Adipocyte (in vitro differentiated cells): ENCODE results near the gene UNK.
A peak's percentile ranks its signal among the peaks of the same experiment; 100 is the strongest.

Source experiments
- DNase-seq: peaks from one replicate; pipeline ENCODE4 v3.0.0-alpha.2; 2015; ENCODE audit warnings: low read depth
- H3K27me3 ChIP-seq: replicated peaks from 2 replicates; pipeline ENCODE4 v1.7.0; 2013; ENCODE audit warnings: mild to moderate bottlenecking, low read length, moderate library complexity; ENCODE audit not compliant: control insufficient read depth, insufficient read depth
- H3K36me3 ChIP-seq: 2 replicates; pipeline ENCODE4 v1.7.0; 2013; ENCODE audit warnings: low read length, mild to moderate bottlenecking, moderate library complexity; ENCODE audit not compliant: control insufficient read depth, insufficient read depth, severe bottlenecking
- H3K4me1 ChIP-seq: 2 replicates; pipeline ENCODE4 v1.7.0; 2013; ENCODE audit warnings: mild to moderate bottlenecking, low read length, moderate library complexity; ENCODE audit not compliant: control insufficient read depth, insufficient read depth
- H3K4me3 ChIP-seq: 2 replicates; pipeline ENCODE4 v1.7.0; 2013; ENCODE audit warnings: mild to moderate bottlenecking, low read length, moderate library complexity
- H3K9ac ChIP-seq: 2 replicates; pipeline ENCODE4 v1.7.0; 2013; ENCODE audit warnings: mild to moderate bottlenecking, low read length, moderate library complexity
- H3K9me3 ChIP-seq: 2 replicates; pipeline ENCODE4 v1.7.0; 2013; ENCODE audit warnings: mild to moderate bottlenecking, low read length, moderate library complexity; ENCODE audit not compliant: control insufficient read depth

Gene UNK, protein sequence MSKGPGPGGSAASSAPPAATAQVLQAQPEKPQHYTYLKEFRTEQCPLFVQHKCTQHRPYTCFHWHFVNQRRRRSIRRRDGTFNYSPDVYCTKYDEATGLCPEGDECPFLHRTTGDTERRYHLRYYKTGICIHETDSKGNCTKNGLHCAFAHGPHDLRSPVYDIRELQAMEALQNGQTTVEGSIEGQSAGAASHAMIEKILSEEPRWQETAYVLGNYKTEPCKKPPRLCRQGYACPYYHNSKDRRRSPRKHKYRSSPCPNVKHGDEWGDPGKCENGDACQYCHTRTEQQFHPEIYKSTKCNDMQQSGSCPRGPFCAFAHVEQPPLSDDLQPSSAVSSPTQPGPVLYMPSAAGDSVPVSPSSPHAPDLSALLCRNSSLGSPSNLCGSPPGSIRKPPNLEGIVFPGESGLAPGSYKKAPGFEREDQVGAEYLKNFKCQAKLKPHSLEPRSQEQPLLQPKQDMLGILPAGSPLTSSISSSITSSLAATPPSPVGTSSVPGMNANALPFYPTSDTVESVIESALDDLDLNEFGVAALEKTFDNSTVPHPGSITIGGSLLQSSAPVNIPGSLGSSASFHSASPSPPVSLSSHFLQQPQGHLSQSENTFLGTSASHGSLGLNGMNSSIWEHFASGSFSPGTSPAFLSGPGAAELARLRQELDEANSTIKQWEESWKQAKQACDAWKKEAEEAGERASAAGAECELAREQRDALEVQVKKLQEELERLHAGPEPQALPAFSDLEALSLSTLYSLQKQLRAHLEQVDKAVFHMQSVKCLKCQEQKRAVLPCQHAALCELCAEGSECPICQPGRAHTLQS

DNA sequence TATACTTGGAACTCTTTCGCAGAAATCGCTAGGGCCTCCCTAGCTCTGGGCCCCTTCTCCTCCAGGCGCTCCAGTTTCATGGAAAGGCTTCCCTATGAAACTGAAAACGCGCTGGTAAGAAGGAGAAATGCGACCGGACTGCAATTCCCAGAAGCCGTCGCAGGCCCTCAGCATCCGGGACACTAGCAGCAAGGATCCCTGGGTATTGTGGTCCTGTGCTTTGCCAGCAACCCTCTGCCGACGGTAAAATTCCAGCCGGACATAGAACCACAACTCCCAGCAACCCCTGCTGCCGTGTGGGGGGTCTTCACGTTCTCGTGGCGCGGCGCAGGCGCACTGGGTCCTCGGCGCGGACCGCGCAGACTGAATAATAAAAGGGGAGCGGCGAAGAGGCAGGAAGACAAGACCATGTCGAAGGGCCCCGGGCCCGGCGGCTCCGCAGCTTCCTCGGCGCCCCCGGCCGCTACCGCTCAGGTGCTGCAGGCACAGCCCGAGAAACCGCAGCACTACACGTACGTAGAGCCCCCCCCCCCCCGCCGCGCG, at the start of gene UNK:
Gene UNK, plus strand, starts transcription at position 334 of the 543 bp plus-strand sequence. Its CDS starts 75 bp downstream, at position 409.
- H3K27me3 ChIP-seq: no peaks in the 10 kb centered on the region
- peak within 1 kb of the TSS; percentile 94 for H3K9ac ChIP-seq
- H3K9me3 ChIP-seq: no peaks in the 10 kb centered on the region
- no peaks in the 10 kb centered on the region for H3K36me3 ChIP-seq
- peaks cover 38% of the 10 kb centered on the region for H3K4me1 ChIP-seq
- peak within 1 kb of the TSS; percentile 85 for H3K4me3 ChIP-seq
- DNase-seq: peak; percentile 99

DNA sequence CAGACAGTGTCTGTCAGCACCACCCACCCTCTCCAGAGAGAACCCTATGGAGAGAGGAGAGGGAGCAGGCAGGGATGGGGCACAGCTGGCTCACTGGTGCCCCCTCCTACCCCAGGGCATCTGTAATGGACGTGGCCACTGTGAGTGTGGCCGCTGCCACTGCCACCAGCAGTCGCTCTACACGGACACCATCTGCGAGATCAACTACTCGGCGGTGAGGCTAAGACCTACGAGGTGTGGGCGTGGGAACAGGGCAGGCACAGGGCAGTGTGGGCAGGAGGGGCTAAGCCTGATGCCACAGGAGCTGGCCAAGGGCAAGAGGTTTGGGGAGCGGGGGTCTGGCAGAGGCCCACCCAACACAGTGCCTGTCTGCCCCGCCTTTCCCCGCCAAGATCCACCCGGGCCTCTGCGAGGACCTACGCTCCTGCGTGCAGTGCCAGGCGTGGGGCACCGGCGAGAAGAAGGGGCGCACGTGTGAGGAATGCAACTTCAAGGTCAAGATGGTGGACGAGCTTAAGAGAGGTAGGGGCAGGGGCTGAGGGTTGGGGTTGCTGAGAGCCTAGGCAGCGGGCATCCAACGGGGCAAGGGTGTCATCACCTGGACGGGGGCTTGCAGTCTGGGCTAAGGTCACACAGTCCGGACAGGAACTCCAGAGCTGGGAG, 48.3 kb upstream of the UNK start:
- H3K4me3 ChIP-seq: no peak overlapping the region
- H3K9me3 ChIP-seq: no peaks in the 10 kb centered on the region
- no peak for DNase-seq
- H3K9ac ChIP-seq: no peak overlapping the region
- no peaks in the 10 kb centered on the region for H3K36me3 ChIP-seq
- H3K4me1 ChIP-seq: peaks cover 6% of the 10 kb centered on the region
- H3K27me3 ChIP-seq: peaks cover 4% of the 10 kb centered on the region

DNA sequence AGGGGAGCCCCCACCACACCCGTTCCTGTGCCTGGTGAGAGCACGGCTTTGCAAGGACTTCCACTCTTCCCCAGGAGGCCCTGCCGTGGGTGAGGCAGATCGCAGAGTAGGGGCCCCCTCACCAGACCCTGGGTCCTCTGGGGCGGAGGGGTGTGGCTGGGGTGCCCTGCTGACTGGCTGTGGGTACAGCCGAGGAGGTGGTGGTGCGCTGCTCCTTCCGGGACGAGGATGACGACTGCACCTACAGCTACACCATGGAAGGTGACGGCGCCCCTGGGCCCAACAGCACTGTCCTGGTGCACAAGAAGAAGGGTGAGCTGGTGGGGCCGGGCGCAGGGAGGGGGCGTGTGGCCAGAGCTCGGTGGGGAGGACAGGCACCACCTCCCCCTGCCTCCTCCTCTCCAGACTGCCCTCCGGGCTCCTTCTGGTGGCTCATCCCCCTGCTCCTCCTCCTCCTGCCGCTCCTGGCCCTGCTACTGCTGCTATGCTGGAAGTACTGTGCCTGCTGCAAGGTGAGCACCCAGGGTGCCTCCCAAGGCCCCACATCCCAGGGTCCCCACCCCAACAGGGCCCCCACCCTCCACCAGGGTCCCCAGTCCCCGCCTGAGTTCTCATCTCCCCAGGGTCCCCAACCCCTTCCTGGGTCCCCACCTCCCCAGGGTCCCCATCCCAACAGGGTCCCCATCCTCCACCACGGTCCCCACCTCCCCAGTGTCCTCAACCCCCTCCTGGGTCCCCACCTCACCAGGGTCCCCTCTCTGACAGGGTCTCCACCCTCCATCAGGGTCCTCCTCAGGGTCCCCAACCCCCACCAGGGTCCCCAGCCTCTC, 47.3 kb upstream of the UNK start:
- no peaks in the 10 kb centered on the region for H3K36me3 ChIP-seq
- no peaks in the 10 kb centered on the region for H3K9me3 ChIP-seq
- H3K4me3 ChIP-seq: no peak overlapping the region
- H3K4me1 ChIP-seq: peaks cover 6% of the 10 kb centered on the region
- H3K9ac ChIP-seq: no peak overlapping the region
- no peak for DNase-seq
- peaks cover 4% of the 10 kb centered on the region for H3K27me3 ChIP-seq

DNA sequence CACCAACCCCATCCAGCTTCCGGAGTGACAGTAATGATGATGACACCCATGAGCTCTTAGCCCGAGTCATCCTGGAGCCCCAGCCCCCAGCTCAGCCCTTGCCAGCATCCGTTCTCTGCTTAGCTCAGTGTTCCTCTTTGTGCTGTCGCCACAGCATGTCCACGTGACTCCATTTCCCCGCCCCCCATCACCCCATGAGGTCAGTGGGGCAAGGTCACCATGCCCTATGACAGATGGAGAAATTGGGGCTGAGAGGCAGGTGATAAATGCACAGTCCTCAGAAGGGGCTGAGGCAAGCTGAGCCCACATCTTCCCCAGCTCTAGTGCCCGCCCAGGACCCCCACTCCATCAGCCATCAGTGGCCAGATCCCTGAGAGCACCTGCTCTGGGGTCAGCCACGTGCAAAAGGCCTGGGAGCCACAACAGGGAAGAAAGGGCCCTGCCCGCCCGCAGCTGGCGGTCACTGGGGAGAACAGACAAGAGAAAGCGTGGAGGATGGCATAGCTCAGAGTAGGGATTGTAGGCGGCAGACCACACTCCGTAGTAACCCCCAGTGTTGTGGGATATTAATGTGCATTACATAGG, 46.3 kb upstream of the UNK start:
- no peaks in the 10 kb centered on the region for H3K9me3 ChIP-seq
- no peak for DNase-seq
- no peak overlapping the region for H3K4me3 ChIP-seq
- H3K4me1 ChIP-seq: peaks cover 6% of the 10 kb centered on the region
- peaks cover 4% of the 10 kb centered on the region for H3K27me3 ChIP-seq
- no peak overlapping the region for H3K9ac ChIP-seq
- H3K36me3 ChIP-seq: no peaks in the 10 kb centered on the region

DNA sequence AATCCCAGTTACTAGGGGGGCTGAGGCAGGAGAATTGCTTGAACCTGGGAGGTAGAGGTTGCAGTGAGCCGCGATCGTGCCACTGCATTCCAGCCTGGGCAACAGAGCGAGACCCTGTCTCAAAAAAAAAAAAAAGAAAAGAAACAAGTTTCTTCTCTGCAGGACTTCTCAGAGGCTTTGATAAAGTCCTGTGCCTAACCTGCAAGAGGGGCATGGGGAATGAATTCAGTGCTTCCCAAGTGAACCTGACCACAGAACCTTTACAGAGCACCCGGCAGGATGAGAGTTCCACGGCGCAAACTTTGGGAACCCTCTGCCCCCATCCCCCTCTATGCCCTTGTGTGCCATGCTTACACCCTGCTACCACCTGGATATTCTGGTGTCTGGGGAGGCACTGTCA, 45.4 kb upstream of the UNK start:
- H3K9ac ChIP-seq: no peak overlapping the region
- H3K9me3 ChIP-seq: no peaks in the 10 kb centered on the region
- H3K27me3 ChIP-seq: peaks cover 4% of the 10 kb centered on the region
- DNase-seq: no peak
- peaks cover 6% of the 10 kb centered on the region for H3K4me1 ChIP-seq
- H3K36me3 ChIP-seq: no peaks in the 10 kb centered on the region
- no peak overlapping the region for H3K4me3 ChIP-seq

DNA sequence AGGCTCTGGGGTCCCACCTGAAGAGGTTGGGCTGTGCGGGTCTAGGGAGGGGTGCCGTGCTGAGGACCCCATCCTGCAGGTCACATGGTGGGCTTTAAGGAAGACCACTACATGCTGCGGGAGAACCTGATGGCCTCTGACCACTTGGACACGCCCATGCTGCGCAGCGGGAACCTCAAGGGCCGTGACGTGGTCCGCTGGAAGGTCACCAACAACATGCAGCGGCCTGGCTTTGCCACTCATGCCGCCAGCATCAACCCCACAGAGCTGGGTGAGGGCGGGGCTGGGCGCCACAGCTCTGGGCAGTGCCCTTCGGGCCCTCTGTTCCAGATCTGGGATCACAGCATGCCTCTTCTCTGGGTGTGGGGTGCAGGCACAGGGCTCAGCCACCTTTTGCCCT, 44.8 kb upstream of the UNK start:
- no peak overlapping the region for H3K4me3 ChIP-seq
- H3K9ac ChIP-seq: no peak overlapping the region
- peaks cover 6% of the 10 kb centered on the region for H3K4me1 ChIP-seq
- no peaks in the 10 kb centered on the region for H3K9me3 ChIP-seq
- peaks cover 4% of the 10 kb centered on the region for H3K27me3 ChIP-seq
- no peak for DNase-seq
- H3K36me3 ChIP-seq: no peaks in the 10 kb centered on the region

DNA sequence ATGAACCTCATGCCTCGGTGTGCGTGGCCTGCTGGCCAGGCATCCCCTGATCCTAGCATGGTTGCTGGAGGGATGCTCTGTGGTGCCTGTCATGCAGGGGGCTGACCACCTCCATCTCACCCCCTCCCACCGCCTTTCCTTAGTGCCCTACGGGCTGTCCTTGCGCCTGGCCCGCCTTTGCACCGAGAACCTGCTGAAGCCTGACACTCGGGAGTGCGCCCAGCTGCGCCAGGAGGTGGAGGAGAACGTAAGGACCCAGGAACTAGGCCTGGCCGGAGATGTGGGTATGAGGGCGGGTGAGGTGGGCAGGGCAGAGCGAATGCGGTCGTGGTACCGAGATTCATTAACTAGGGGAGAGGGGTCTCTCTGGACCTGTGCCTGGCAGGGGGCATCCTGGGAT, 44.4 kb upstream of the UNK start:
- no peak overlapping the region for H3K4me3 ChIP-seq
- no peak overlapping the region for H3K9ac ChIP-seq
- peaks cover 4% of the 10 kb centered on the region for H3K27me3 ChIP-seq
- peaks cover 6% of the 10 kb centered on the region for H3K4me1 ChIP-seq
- no peak for DNase-seq
- H3K36me3 ChIP-seq: no peaks in the 10 kb centered on the region
- no peaks in the 10 kb centered on the region for H3K9me3 ChIP-seq

DNA sequence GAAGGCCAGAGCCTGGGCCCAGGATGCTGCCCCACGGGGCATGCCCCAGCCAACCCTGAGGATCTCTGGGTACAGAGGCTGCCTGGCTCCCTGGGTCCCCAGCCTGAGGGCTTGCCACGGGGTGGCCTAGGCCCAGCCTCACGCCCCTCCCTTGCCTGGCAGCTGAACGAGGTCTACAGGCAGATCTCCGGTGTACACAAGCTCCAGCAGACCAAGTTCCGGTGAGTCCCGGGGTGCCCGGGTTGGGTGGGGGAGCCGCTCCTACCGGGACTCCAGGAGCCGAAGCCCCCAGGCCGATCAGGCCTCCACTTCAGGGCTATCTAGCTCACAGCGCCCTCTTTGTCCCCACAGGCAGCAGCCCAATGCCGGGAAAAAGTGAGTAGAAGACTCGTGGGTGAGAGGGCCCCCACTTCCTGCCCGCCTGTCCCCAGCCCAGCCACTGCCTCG, 44.0 kb upstream of the UNK start:
- H3K9ac ChIP-seq: no peak overlapping the region
- no peaks in the 10 kb centered on the region for H3K36me3 ChIP-seq
- no peak for DNase-seq
- H3K4me1 ChIP-seq: peaks cover 6% of the 10 kb centered on the region
- H3K9me3 ChIP-seq: no peaks in the 10 kb centered on the region
- no peak overlapping the region for H3K4me3 ChIP-seq
- H3K27me3 ChIP-seq: peaks cover 4% of the 10 kb centered on the region

DNA sequence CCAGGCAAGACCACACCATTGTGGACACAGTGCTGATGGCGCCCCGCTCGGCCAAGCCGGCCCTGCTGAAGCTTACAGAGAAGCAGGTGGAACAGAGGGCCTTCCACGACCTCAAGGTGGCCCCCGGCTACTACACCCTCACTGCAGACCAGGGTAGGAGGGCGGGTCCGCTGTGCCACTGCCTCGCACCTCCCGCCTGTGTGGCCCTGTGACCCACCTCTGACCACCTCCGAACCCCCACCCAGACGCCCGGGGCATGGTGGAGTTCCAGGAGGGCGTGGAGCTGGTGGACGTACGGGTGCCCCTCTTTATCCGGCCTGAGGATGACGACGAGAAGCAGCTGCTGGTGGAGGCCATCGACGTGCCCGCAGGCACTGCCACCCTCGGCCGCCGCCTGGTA, 42.3 kb upstream of the UNK start:
- no peaks in the 10 kb centered on the region for H3K36me3 ChIP-seq
- peaks cover 4% of the 10 kb centered on the region for H3K27me3 ChIP-seq
- no peak overlapping the region for H3K9ac ChIP-seq
- H3K4me3 ChIP-seq: no peak overlapping the region
- peaks cover 7% of the 10 kb centered on the region for H3K4me1 ChIP-seq
- no peaks in the 10 kb centered on the region for H3K9me3 ChIP-seq
- DNase-seq: no peak

DNA sequence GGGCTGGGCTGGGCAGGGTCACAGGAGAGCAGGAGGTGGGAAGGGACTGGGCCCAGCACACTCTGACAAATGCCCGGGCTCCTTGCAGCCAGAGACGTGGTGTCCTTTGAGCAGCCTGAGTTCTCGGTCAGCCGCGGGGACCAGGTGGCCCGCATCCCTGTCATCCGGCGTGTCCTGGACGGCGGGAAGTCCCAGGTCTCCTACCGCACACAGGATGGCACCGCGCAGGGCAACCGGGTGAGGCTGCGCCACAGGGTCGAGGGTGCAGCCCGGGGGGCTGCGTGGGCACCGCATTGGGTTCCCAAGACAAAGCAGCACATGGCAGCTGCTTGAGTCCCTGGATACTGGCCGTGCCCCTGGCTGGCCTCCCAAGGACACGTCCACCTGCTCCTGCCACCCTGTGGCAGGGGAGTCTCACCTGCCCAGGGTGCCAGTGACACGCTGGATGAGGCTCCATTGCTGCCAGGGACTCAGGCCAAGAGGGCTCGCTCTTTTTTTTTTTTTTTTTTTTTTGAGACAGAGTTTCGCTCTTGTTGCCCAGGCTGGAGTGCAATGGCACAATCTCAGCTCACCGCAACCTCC, 40.9 kb upstream of the UNK start:
- Histone ChIP-seq H3K4me3 (no peak overlapping the region), H3K27me3 (peaks cover 4% of the 10 kb centered on the region), H3K9me3 (no peaks in the 10 kb centered on the region), H3K9ac (no peak overlapping the region), H3K36me3 (no peaks in the 10 kb centered on the region), H3K4me1 (peaks cover 5% of the 10 kb centered on the region)
- DNase-seq: no peak
